Muscle layer of duodenum (tissue), 2 donors: ENCODE results near the gene MDGA2.
"Not testable (repeated sequence)": the region's sequence is repeated elsewhere in the genome, so short reads cannot be mapped to it uniquely, and the experiment has no call there.

Experiments
- H3K27ac ChIP-seq: one replicate; pipeline ENCODE4 v1.7.0; 2013; ENCODE audit warnings: mild to moderate bottlenecking, low read length
- H3K27me3 ChIP-seq: one replicate; pipeline ENCODE4 v1.7.0; 2013; ENCODE audit warnings: low read depth, mild to moderate bottlenecking, control low read depth, low read length
- H3K36me3 ChIP-seq, 2 donors: one replicate each; pipeline ENCODE4 v1.7.0; 2013; ENCODE audit warnings: low read length in 2 of 2, control low read depth in 1 of 2, mild to moderate bottlenecking in 1 of 2; ENCODE audit not compliant: insufficient read depth in 2 of 2, control insufficient read depth in 1 of 2
- H3K4me1 ChIP-seq, 2 donors: one replicate each; pipeline ENCODE4 v1.7.0; 2013; ENCODE audit warnings: low read length in 2 of 2, mild to moderate bottlenecking in 2 of 2, control low read depth in 1 of 2, moderate library complexity in 1 of 2; ENCODE audit not compliant: insufficient read depth in 2 of 2, control insufficient read depth in 1 of 2
- H3K4me3 ChIP-seq, 2 donors: one replicate each; pipeline ENCODE4 v1.7.0; 2013; ENCODE audit warnings: low read length in 2 of 2, low read depth in 1 of 2, mild to moderate bottlenecking in 1 of 2
- H3K9me3 ChIP-seq, 2 donors: one replicate each; pipeline ENCODE4 v1.7.0; 2013; ENCODE audit warnings: low read length in 2 of 2, control low read depth in 1 of 2, mild to moderate bottlenecking in 1 of 2; ENCODE audit not compliant: control insufficient read depth in 1 of 2
- donor health status: healthy.

Gene MDGA2

DNA sequence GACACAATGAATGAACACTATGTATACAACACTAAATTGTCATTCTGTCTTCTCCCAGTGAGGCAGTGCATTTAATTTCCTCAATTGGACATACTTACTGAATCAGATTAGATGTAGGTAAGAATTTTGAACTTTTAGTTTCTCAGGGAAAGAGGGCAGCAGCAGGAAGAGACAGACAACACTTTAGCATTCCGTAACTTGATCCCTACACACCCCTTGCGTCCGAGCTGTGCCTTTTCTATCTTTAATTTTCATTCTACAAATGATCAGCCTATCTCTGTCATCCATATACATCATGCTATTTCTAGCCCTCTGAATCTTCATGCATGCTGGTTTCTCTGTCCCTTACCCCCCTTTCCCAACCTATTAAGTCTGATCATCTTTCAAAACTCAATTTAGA is 665.8 kb downstream of the MDGA2 start:
- H3K36me3 ChIP-seq, result no peaks in the 10 kb centered on the region
- no peaks in the 10 kb centered on the region for H3K27me3 ChIP-seq
- no peaks in the 10 kb centered on the region for H3K4me1 ChIP-seq
- H3K27ac ChIP-seq, result no peak overlapping the region
- no peak overlapping the region for H3K4me3 ChIP-seq
- no peaks in the 10 kb centered on the region for H3K9me3 ChIP-seq

DNA sequence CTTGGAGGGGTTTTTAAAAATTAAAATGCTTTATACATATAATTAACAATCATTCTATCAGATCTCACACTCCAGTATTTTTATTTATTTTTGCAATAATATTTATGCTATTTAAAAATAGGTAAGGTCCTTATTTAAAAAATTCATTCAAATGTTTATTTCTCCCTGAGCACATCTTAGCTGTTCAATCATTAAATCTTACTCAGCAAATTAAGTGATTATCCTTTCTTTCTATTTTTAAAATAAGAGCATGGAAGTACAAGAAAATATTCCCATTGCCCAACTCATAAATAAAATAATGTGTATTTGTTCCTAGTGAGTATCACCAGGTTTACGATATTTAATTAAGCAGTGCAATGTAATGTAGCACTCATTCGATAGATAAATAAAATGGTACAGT is 666.7 kb downstream of the MDGA2 start:
- Histone ChIP-seq H3K27ac (no peak overlapping the region), H3K9me3 (no peaks in the 10 kb centered on the region), H3K36me3 (no peaks in the 10 kb centered on the region), H3K4me1 (no peaks in the 10 kb centered on the region), H3K27me3 (no peaks in the 10 kb centered on the region), H3K4me3 (no peak overlapping the region)

DNA sequence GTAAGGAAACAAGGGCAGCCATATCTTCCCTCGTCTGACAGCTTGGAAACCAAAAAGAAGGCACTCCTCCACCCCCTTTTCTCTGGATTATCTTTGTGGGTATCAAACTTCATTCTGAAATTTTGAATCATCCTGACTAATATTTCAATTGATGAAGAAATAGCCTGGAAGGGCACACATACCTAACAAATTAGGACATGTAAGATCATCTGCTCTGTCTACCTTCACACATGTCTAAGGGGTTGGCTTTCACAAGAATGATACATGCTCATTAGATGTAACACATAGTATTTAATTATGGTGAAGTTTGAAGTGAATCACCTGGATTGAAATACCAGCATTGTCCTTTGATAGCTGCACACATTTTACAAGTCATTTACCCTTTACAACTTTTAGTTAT is 675.7 kb downstream of the MDGA2 start:
- Histone ChIP-seq H3K27ac (no peak overlapping the region), H3K4me3 (no peak overlapping the region), H3K27me3 (no peaks in the 10 kb centered on the region), H3K4me1 (no peaks in the 10 kb centered on the region), H3K9me3 (no peaks in the 10 kb centered on the region), H3K36me3 (no peaks in the 10 kb centered on the region)

DNA sequence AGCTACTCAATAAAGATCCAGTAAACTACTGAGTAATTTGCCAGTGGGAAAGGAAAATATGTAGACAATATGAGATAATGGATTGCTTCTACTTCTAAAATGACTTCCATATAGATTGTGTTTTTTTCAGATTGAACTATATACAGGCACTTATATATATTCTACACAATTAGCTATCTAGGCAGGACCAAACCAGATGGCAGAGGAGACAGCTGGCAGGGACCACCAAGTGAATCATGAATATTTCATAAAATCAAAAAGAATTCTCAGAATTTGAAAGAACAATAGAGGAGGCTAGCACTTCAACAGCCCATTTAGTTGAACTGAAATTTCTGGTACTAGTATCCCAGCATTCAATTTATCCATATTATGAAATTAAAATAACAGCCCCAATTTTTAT is 685.8 kb downstream of the MDGA2 start:
- no peaks in the 10 kb centered on the region for H3K4me1 ChIP-seq
- no peaks in the 10 kb centered on the region for H3K27me3 ChIP-seq
- no peak overlapping the region for H3K4me3 ChIP-seq
- H3K27ac ChIP-seq, result no peak overlapping the region
- H3K9me3 ChIP-seq, result no peaks in the 10 kb centered on the region
- no peaks in the 10 kb centered on the region for H3K36me3 ChIP-seq

DNA sequence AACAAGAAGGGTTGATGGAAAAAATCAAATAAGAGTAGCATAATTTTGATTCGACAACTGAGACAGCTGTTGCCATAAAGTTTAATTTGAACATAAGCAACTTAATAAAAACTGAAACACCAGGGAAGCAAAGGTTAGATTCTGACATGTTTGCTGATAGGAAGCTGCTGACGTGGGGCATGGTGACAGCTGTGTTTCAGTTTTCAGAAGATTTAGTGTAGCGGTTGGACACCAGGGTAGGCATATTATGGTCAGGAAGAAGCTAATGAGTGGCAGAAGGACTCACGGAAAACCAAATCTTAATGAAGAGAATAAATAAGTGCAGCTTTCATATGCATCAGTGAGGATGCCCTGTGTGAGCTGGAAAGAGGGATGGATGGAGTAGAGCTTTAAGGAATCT is 687.1 kb downstream of the MDGA2 start:
- Histone ChIP-seq H3K9me3 (no peaks in the 10 kb centered on the region), H3K27me3 (no peaks in the 10 kb centered on the region), H3K27ac (no peak overlapping the region), H3K4me1 (no peaks in the 10 kb centered on the region), H3K4me3 (no peak overlapping the region), H3K36me3 (no peaks in the 10 kb centered on the region)

DNA sequence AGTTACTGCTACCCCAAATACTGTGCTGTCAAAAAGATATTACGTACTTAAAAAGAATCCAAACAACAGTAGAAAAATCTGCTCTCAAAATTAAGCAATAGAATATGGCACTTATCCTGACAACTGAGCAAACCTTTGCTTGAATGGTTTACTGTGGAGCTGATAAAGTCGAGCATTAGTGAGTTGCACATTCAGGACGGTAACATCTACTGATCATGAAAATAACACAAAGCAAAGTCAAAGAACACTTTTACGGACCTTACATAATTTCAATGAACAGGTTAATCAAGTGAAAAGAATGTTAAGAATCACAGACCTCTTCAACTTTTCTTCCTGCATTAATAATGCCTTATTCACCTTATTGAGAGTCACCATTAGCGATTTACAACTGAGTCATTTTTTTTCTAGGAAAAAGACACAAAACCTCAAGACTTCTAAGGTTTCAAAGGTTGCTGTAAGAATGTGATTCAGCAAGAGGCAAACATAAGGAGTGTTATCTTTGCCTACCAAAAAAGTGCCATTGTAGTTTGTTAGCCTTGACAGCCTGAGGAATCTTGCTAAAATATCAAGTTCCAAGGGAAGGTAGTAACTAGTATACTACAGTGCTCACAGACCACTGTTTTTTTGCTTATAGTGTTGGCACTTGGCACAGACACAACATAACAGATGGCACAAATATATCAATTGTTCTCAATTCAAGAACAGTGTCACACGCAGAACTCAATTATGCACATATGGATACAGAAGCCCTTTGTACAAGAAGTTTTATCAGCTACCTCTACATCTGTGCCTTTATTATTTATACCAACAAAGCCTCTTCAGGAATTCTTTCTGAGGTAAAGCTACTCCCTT is 689.6 kb downstream of the MDGA2 start:
- no peaks in the 10 kb centered on the region for H3K27me3 ChIP-seq
- no peaks in the 10 kb centered on the region for H3K36me3 ChIP-seq
- no peaks in the 10 kb centered on the region for H3K9me3 ChIP-seq
- no peak overlapping the region for H3K27ac ChIP-seq
- H3K4me1 ChIP-seq, result no peaks in the 10 kb centered on the region
- H3K4me3 ChIP-seq, result no peak overlapping the region

DNA sequence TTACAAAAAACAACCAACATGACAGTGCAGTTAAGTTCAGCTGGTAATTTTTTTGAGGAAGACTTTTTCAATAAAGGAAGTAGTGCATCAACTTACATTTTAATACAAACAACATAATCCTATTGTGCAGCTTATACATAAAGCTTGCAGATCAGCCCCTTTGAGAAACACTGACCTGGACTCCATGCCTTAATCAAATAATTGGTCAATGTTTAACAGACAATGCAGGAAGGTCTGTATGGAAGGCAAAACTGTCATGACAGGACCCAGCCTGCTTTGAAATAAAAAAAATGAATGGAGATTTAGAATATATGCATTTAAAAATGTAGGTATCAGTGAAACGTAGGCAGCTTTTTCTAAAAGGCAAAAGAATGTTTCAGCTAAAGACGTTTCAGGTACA is 702.1 kb downstream of the MDGA2 start:
- Histone ChIP-seq H3K27ac (no peak overlapping the region), H3K27me3 (no peaks in the 10 kb centered on the region), H3K36me3 (no peaks in the 10 kb centered on the region), H3K4me3 (no peak overlapping the region), H3K9me3 (no peaks in the 10 kb centered on the region), H3K4me1 (no peaks in the 10 kb centered on the region)

DNA sequence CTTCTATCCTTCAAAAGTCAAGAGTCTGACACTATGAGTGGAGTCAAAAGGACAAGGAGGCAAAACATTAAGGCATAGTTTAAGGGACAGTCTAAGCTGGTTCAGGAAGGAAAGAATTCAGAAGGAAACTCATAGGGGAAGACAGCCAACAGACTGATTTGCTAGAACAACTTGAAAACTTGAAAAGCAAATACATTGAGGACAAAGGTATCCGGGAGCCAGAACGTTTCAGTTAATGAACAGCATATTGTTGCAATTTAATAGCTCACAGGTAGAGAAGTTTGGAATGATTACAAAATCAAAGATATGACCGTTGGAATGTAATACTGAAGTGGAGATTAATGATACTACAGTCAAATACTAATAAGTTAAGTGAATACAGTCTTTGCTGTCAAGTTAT is 711.0 kb downstream of the MDGA2 start:
- H3K36me3 ChIP-seq, result no peaks in the 10 kb centered on the region

DNA sequence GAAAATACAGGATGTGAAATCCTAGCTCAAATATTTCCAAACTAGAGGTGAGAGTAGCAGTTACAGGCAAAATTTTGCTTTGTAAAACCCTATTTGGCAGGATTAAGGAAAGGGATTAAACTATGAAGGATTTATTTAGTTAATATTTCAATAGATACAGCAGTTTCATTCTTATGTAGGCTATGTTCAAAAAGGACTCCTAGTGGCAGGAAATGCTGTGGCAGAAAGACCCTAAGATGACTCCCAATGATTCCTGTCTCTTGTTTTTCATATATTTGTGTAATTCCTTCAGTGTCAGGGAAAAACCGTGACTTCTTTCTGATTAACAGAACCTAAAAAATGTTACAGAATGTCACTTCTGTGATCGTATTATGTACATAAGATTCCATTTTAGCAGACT is 724.3 kb downstream of the MDGA2 start:
- Histone ChIP-seq H3K36me3 (no peaks in the 10 kb centered on the region), H3K9me3 (peaks cover 0 to 5% of the 10 kb centered on the region in 2 donors), H3K4me1 (no peaks in the 10 kb centered on the region), H3K27me3 (no peaks in the 10 kb centered on the region), H3K27ac (no peak overlapping the region), H3K4me3 (no peak overlapping the region)

More for the DNA sequence above, 711.0 kb downstream of the MDGA2 start:
- Histone ChIP-seq H3K4me1 (no peaks in the 10 kb centered on the region), H3K27ac (no peak overlapping the region), H3K27me3 (no peaks in the 10 kb centered on the region), H3K9me3 (no peaks in the 10 kb centered on the region), H3K4me3 (no peak overlapping the region)

DNA sequence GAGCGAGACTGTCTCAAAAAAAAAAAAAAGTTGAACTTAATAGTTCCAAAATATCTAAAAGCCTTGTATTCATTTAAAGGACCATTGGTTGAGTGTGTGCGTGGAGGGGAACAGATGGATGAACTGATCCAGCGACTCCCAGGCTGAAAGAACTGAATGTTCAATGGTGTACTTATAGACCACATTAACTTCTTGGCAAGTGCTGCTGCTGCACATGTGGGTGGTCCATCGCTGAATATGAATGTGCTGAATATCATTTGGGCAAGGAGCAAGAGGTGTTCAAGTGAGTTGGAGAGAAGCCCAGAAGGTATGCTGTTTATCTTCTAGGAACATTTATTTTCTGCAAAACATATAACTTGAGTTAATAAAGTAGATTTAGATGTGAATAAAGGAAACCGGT is 734.8 kb downstream of the MDGA2 start:
- H3K4me1 ChIP-seq, result no peaks in the 10 kb centered on the region
- no peak overlapping the region for H3K27ac ChIP-seq
- no peaks in the 10 kb centered on the region for H3K27me3 ChIP-seq
- no peaks in the 10 kb centered on the region for H3K36me3 ChIP-seq
- peaks cover 0 to 10% of the 10 kb centered on the region in 2 donors for H3K9me3 ChIP-seq
- H3K4me3 ChIP-seq, result no peak overlapping the region

DNA sequence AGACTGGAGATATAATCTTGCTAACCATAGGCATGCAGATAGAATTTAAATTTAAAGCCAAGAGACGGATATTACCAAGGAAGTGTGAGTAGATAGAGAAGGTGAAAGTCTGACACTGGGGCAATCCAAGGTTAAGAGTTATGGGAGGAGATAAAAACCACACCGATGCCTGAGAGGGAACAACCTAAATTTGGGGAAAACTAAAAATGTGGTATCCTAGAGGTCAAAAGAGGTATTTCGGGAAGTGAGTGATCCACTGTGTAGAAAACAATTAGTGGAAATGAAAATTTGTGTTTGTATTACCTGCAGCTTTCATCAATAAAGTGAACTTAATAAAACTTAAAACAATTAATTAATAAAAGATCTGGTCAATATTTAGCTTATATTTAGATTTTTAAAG is 754.9 kb downstream of the MDGA2 start:
- H3K36me3 ChIP-seq, result no peaks in the 10 kb centered on the region
- no peak overlapping the region for H3K4me3 ChIP-seq
- no peak overlapping the region for H3K27ac ChIP-seq
- H3K9me3 ChIP-seq, result no peaks in the 10 kb centered on the region
- H3K4me1 ChIP-seq, result no peaks in the 10 kb centered on the region
- H3K27me3 ChIP-seq, result no peaks in the 10 kb centered on the region

DNA sequence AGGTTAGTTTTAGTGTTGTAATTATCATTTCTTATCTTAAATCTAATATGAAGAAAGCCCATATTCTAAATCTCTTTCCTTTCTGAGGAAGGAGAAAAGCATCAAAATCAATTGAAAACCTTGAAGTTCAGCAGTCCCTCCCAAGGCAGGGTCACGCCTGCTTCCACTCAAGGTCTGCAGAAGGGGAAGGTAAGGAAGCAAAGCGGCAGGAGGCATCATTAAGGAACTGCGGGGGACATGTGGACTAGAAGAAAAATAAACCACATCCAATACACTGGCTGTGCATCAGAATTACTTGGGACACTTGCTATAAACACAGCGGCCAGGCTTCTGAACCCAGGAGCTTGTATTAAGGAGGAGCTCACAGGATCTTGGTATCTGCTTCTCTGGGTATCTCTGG is 759.9 kb downstream of the MDGA2 start:
- not testable (repeated sequence) for H3K4me1 ChIP-seq

More for the DNA sequence above, 759.9 kb downstream of the MDGA2 start:
- not testable (repeated sequence) for H3K36me3 ChIP-seq, H3K27ac ChIP-seq, H3K9me3 ChIP-seq, H3K4me3 ChIP-seq, H3K27me3 ChIP-seq
